Mesendoderm (in vitro differentiated cells): ENCODE data around the gene ARHGAP5.

Experiments
- DNase-seq: peaks from one replicate; pipeline ENCODE4 v3.0.0; 2013
- H2AK5ac ChIP-seq: 2 replicates; pipeline ENCODE4 v1.6.1; 2013; ENCODE audit warnings: low read length, inconsistent platforms
- H2BK120ac ChIP-seq: 2 replicates; pipeline ENCODE4 v1.6.1; 2013; ENCODE audit warnings: low read depth, mild to moderate bottlenecking, low read length, moderate library complexity, mixed read lengths
- H2BK15ac ChIP-seq: replicated peaks from 2 replicates; pipeline ENCODE4 v1.6.1; 2013; ENCODE audit warnings: low read depth, mild to moderate bottlenecking, moderate library complexity
- H2BK5ac ChIP-seq: 2 replicates; pipeline ENCODE4 v1.6.1; 2013; ENCODE audit warnings: low read length, inconsistent platforms
- H3K18ac ChIP-seq: 2 replicates; pipeline ENCODE4 v1.6.1; 2013; ENCODE audit warnings: mild to moderate bottlenecking, low read length, mixed read lengths
- H3K23ac ChIP-seq: one replicate; pipeline ENCODE4 v1.6.1; 2013; ENCODE audit warnings: low read length
- H3K27ac ChIP-seq: 2 replicates; pipeline ENCODE4 v1.5.1; 2013; ENCODE audit warnings: low read depth, mild to moderate bottlenecking, inconsistent platforms, low read length, moderate library complexity
- H3K27me3 ChIP-seq: 2 replicates; pipeline ENCODE4 v1.6.1; 2013; ENCODE audit warnings: low read length, control low read depth, mild to moderate bottlenecking, inconsistent platforms; ENCODE audit not compliant: insufficient read depth, poor library complexity
- H3K36me3 ChIP-seq: 2 replicates; pipeline ENCODE4 v1.6.1; 2013; ENCODE audit warnings: low read length, inconsistent platforms; ENCODE audit not compliant: control insufficient read depth, insufficient read depth
- H3K4ac ChIP-seq: one replicate; pipeline ENCODE4 v1.6.1; 2013; ENCODE audit warnings: low read depth, mild to moderate bottlenecking, low read length, moderate library complexity
- H3K4me1 ChIP-seq: 2 replicates; pipeline ENCODE4 v1.6.1; 2013; ENCODE audit warnings: low read depth, low read length, inconsistent platforms; ENCODE audit not compliant: control insufficient read depth
- H3K4me2 ChIP-seq: 2 replicates; pipeline ENCODE4 v1.6.1; 2013; ENCODE audit warnings: low read length
- H3K4me3 ChIP-seq: 2 replicates; pipeline ENCODE4 v1.5.1; 2013; ENCODE audit warnings: mild to moderate bottlenecking, low read length
- H3K56ac ChIP-seq: one replicate; pipeline ENCODE4 v1.6.1; 2013; ENCODE audit warnings: low read length
- H3K79me1 ChIP-seq: 2 replicates; pipeline ENCODE4 v1.6.1; 2013; ENCODE audit warnings: low read length, inconsistent platforms
- H3K79me2 ChIP-seq: 2 replicates; pipeline ENCODE4 v1.6.1; 2013; ENCODE audit warnings: mild to moderate bottlenecking, low read length; ENCODE audit not compliant: control insufficient read depth, insufficient read depth
- H3K9ac ChIP-seq: 2 replicates; pipeline ENCODE4 v1.6.1; 2013; ENCODE audit warnings: low read length, inconsistent platforms
- H4K5ac ChIP-seq: one replicate; pipeline ENCODE4 v1.6.1; 2013; ENCODE audit warnings: low read length
- H4K8ac ChIP-seq: one replicate; pipeline ENCODE4 v1.6.1; 2013; ENCODE audit warnings: low read depth, mild to moderate bottlenecking, control low read depth, low read length, moderate library complexity
- WGBS: extraction: QIAGEN DNeasy Blood & Tissue Kit; methylation state at CpG from one replicate; pipeline ENCODE4 v1.1.7; 2013; ENCODE audit warnings: low lambda C conversion rate, missing lambda C conversion rate; ENCODE audit not compliant: insufficient coverage; ENCODE audit errors: extremely low coverage; 5-methylcytosine and 5-hydroxymethylcytosine counted together

ARHGAP5 gene

GRCh38 chr14:32192712-32193373 is 115.7 kb downstream of the ARHGAP5 start:
- DNase-seq = peak; percentile 24
- Histone ChIP-seq H2BK120ac (no peak overlapping the region), H3K4me2 (no peak overlapping the region), H3K4me1 (no peaks in the 10 kb centered on the region), H2BK15ac (no peak overlapping the region), H3K4me3 (no peak overlapping the region), H3K27ac (no peak overlapping the region), H3K56ac (no peak overlapping the region), H3K79me1 (no peaks in the 10 kb centered on the region), H4K5ac (no peak overlapping the region), H3K36me3 (no peaks in the 10 kb centered on the region), H3K79me2 (no peaks in the 10 kb centered on the region), H2BK5ac (no peak overlapping the region), H4K8ac (no peak overlapping the region), H3K9ac (no peak overlapping the region), H3K27me3 (no peaks in the 10 kb centered on the region), H3K4ac (no peak overlapping the region), H3K18ac (no peak overlapping the region), H2AK5ac (no peak overlapping the region), H3K23ac (no peak overlapping the region)
- no CpG with 5 or more reads among the region's 2 CpGs for WGBS

- H3K27ac ChIP-seq = no peak overlapping the region
- H4K8ac ChIP-seq = no peak overlapping the region
- H3K18ac ChIP-seq = no peak overlapping the region
- no peak overlapping the region for H2AK5ac ChIP-seq
- no peak overlapping the region for H3K4ac ChIP-seq
- no peak for DNase-seq
- H3K36me3 ChIP-seq = no peaks in the 10 kb centered on the region
- H2BK15ac ChIP-seq = no peak overlapping the region
- no CpG with 5 or more reads among the region's 2 CpGs for WGBS
- no peak overlapping the region for H2BK120ac ChIP-seq
- H3K4me1 ChIP-seq = no peaks in the 10 kb centered on the region
- no peak overlapping the region for H3K23ac ChIP-seq
- no peak overlapping the region for H3K4me3 ChIP-seq
- H4K5ac ChIP-seq = no peak overlapping the region
- H3K9ac ChIP-seq = no peak overlapping the region
- H2BK5ac ChIP-seq = no peak overlapping the region
- H3K4me2 ChIP-seq = no peak overlapping the region
- H3K79me1 ChIP-seq = no peaks in the 10 kb centered on the region
- H3K79me2 ChIP-seq = no peaks in the 10 kb centered on the region
- no peak overlapping the region for H3K56ac ChIP-seq
- H3K27me3 ChIP-seq = no peaks in the 10 kb centered on the region
Observed at GRCh38 chr14:32193532-32193931, 116.4 kb downstream of the ARHGAP5 start.

GRCh38 chr14:32195636-32196035 is 118.5 kb downstream of the ARHGAP5 start:
- DNase-seq = no peak
- H2BK5ac ChIP-seq = no peak overlapping the region
- WGBS = no CpG with 5 or more reads among the region's 1 CpG

GRCh38 chr14:32197919-32198318 is 120.8 kb downstream of the ARHGAP5 start:
- Histone ChIP-seq H3K4me1 (no peaks in the 10 kb centered on the region), H3K18ac (no peak overlapping the region), H4K5ac (no peak overlapping the region), H3K4me2 (no peak overlapping the region), H3K79me1 (no peaks in the 10 kb centered on the region), H2AK5ac (no peak overlapping the region), H2BK5ac (no peak overlapping the region), H3K9ac (no peak overlapping the region), H3K79me2 (no peaks in the 10 kb centered on the region), H3K27ac (no peak overlapping the region), H4K8ac (no peak overlapping the region), H3K36me3 (no peaks in the 10 kb centered on the region), H2BK120ac (no peak overlapping the region), H3K4ac (no peak overlapping the region), H3K4me3 (no peak overlapping the region), H3K56ac (no peak overlapping the region), H3K23ac (no peak overlapping the region), H3K27me3 (no peaks in the 10 kb centered on the region), H2BK15ac (no peak overlapping the region)
- WGBS = no CpG with 5 or more reads among the region's 1 CpG
- DNase-seq = peak; percentile 11

More at GRCh38 chr14:32195636-32196035, 118.5 kb downstream of the ARHGAP5 start:
- Histone ChIP-seq H2BK15ac (no peak overlapping the region), H3K27ac (no peak overlapping the region), H3K18ac (no peak overlapping the region), H3K79me2 (no peaks in the 10 kb centered on the region), H3K4me1 (no peaks in the 10 kb centered on the region), H3K27me3 (no peaks in the 10 kb centered on the region), H3K79me1 (no peaks in the 10 kb centered on the region), H4K5ac (no peak overlapping the region), H3K36me3 (no peaks in the 10 kb centered on the region), H2BK120ac (no peak overlapping the region), H3K56ac (no peak overlapping the region), H2AK5ac (no peak overlapping the region), H3K23ac (no peak overlapping the region), H3K9ac (no peak overlapping the region), H3K4me3 (no peak overlapping the region), H3K4ac (no peak overlapping the region), H3K4me2 (no peak overlapping the region), H4K8ac (no peak overlapping the region)

GRCh38 chr14:32200368-32201192 is 123.5 kb downstream of the ARHGAP5 start:
- Histone ChIP-seq H4K5ac (no peak overlapping the region), H3K56ac (no peak overlapping the region), H3K4me2 (no peak overlapping the region), H2BK120ac (no peak overlapping the region), H3K23ac (no peak overlapping the region), H3K4me3 (no peak overlapping the region), H3K9ac (no peak overlapping the region), H3K36me3 (no peaks in the 10 kb centered on the region), H3K79me2 (no peaks in the 10 kb centered on the region), H2BK15ac (no peak overlapping the region), H3K27ac (no peak overlapping the region), H2AK5ac (no peak overlapping the region), H2BK5ac (no peak overlapping the region), H4K8ac (no peak overlapping the region), H3K79me1 (no peaks in the 10 kb centered on the region), H3K18ac (no peak overlapping the region), H3K4ac (no peak overlapping the region), H3K27me3 (no peaks in the 10 kb centered on the region), H3K4me1 (no peaks in the 10 kb centered on the region)
- WGBS = no CpG with 5 or more reads among the region's 14 CpGs
- no peak for DNase-seq
